IPS DF 6.9 (cell line): ENCODE data around the gene MAPKAPK2.

Source experiments
- DNase-seq: peaks from one replicate; pipeline ENCODE4 v3.0.0-alpha.2; 2013; ENCODE audit warnings: low read depth, low spot score
- H3K27ac ChIP-seq: one replicate; pipeline ENCODE4 v1.5.1; 2013; ENCODE audit warnings: low read length, control low read depth
- H3K27me3 ChIP-seq: 2 replicates; pipeline ENCODE4 v1.6.1; 2013; ENCODE audit warnings: mild to moderate bottlenecking, low read length; ENCODE audit not compliant: control insufficient read depth, insufficient read depth
- H3K36me3 ChIP-seq: 2 replicates; pipeline ENCODE4 v1.6.1; 2013; ENCODE audit warnings: low read length; ENCODE audit not compliant: control insufficient read depth, insufficient read depth
- H3K4me1 ChIP-seq: 2 replicates; pipeline ENCODE4 v1.6.1; 2013; ENCODE audit warnings: low read length; ENCODE audit not compliant: control insufficient read depth, insufficient read depth
- H3K4me3 ChIP-seq: 2 replicates; pipeline ENCODE4 v1.5.1; 2013; ENCODE audit warnings: mild to moderate bottlenecking, low read length
- H3K9me3 ChIP-seq: 2 replicates; pipeline ENCODE4 v1.6.1; 2013; ENCODE audit warnings: low read length, inconsistent platforms; ENCODE audit not compliant: control insufficient read depth, insufficient read depth
- WGBS: extraction: QIAGEN DNeasy Blood & Tissue Kit; methylation state at CpG from one replicate; pipeline ENCODE4 v1.1.7; 2013; ENCODE audit warnings: mixed read lengths, missing lambda C conversion rate; ENCODE audit not compliant: insufficient read length, insufficient coverage; 5-methylcytosine and 5-hydroxymethylcytosine counted together

MAPKAPK2 gene

GRCh38 chr1:206661161-206661820 is 23.4 kb upstream of the MAPKAPK2 start:
- Histone ChIP-seq H3K36me3 (no peaks in the 10 kb centered on the region), H3K9me3 (no peaks in the 10 kb centered on the region), H3K4me3 (no peak overlapping the region), H3K27ac (no peak overlapping the region), H3K4me1 (peaks cover 5% of the 10 kb centered on the region), H3K27me3 (peaks cover 9% of the 10 kb centered on the region; the same call in 1 of the 2 replicates)
- DNase-seq: no peak
- no CpG with 5 or more reads among the region's 11 CpGs for WGBS

- 100% methylated on average over 1 of the region's 3 CpGs for WGBS
- no peak overlapping the region for H3K27ac ChIP-seq
- H3K27me3 ChIP-seq: peaks cover 6% of the 10 kb centered on the region; the same call in 1 of the 2 replicates
- H3K9me3 ChIP-seq: no peaks in the 10 kb centered on the region
- no peaks in the 10 kb centered on the region for H3K36me3 ChIP-seq
- DNase-seq: no peak
- H3K4me3 ChIP-seq: no peak overlapping the region
- peaks cover 5% of the 10 kb centered on the region for H3K4me1 ChIP-seq
Measured at GRCh38 chr1:206662396-206663092, 22.2 kb upstream of the MAPKAPK2 start.

- Histone ChIP-seq H3K27ac (no peak overlapping the region), H3K4me1 (peaks cover 2% of the 10 kb centered on the region), H3K4me3 (no peak overlapping the region), H3K27me3 (peaks cover 4% of the 10 kb centered on the region; the same call in 1 of the 2 replicates), H3K9me3 (no peaks in the 10 kb centered on the region), H3K36me3 (no peaks in the 10 kb centered on the region)
- DNase-seq: no peak
- no CpG with 5 or more reads among the region's 5 CpGs for WGBS
Measured at GRCh38 chr1:206663362-206663761, 21.3 kb upstream of the MAPKAPK2 start.

DNA sequence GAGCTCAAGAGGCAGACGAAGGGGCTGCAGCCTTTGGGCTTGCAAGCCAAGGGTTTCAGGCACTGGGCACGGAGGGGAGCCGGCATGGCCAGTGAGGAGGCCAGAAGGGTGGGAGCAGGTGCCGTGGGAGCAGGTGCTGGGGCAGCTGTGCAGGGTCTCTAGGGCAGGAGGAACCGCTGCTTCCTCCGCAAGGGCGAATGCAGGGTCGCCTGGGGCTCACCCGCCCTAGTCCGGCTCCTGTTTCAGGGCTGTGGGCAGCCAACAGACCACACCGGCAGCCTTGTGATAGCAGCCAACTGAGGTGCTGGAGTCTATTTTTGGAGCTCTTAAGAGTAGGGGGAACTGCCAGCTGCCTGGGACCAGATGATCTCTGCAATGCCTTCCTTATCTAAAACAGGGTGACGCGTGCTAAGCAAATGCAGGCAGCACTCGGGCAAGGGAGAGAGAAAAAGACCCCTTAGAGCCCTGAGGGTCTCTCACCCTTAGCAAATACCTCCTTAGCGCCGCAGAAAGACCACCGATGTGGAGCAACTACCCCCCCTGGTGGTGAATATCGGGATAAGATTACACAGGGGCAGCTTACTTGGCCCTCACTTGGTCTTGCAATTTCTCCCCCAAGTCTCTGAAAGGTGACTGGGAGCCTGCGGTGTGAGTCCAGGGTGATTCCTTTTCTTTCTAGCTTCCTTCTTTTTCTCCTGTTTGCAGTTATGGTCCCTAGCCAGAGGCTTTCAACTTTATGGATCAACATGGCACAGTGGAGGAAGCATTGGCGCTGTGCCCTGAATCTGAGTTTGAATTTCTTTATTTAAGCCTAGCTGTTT is 20.7 kb upstream of the MAPKAPK2 start:
- no CpG with 5 or more reads among the region's 20 CpGs for WGBS
- Histone ChIP-seq H3K9me3 (no peaks in the 10 kb centered on the region), H3K27ac (no peak overlapping the region), H3K27me3 (peaks cover 4% of the 10 kb centered on the region; the same call in 1 of the 2 replicates), H3K4me3 (peak overlapping the region; percentile 0; the same call in 1 of the 2 replicates), H3K4me1 (no peaks in the 10 kb centered on the region), H3K36me3 (no peaks in the 10 kb centered on the region)
- DNase-seq: no peak

DNA sequence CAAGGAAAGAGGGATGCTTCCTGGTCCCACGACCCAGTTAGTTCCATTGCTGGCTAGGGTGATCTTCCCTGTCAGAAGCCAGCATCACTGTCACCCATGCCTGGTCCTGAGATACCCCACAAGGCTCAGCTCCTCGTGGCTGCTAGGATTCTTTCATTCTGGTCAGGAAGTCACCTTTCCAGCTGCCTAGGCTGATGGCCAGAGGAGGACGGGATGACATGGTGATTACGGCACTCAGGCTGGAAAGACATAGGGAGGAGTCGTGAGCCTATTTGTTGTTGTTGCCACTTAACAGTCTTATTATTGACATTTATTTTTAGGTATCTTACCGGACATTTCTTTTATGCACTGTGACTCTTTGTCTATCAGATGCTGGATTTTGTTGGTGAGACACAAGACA is 20.0 kb upstream of the MAPKAPK2 start:
- no peak overlapping the region for H3K4me3 ChIP-seq
- WGBS: no CpG with 5 or more reads among the region's 6 CpGs
- H3K27me3 ChIP-seq: peaks cover 4% of the 10 kb centered on the region; the same call in 1 of the 2 replicates
- H3K4me1 ChIP-seq: no peaks in the 10 kb centered on the region
- no peaks in the 10 kb centered on the region for H3K9me3 ChIP-seq
- H3K36me3 ChIP-seq: no peaks in the 10 kb centered on the region
- DNase-seq: no peak
- no peak overlapping the region for H3K27ac ChIP-seq

DNA sequence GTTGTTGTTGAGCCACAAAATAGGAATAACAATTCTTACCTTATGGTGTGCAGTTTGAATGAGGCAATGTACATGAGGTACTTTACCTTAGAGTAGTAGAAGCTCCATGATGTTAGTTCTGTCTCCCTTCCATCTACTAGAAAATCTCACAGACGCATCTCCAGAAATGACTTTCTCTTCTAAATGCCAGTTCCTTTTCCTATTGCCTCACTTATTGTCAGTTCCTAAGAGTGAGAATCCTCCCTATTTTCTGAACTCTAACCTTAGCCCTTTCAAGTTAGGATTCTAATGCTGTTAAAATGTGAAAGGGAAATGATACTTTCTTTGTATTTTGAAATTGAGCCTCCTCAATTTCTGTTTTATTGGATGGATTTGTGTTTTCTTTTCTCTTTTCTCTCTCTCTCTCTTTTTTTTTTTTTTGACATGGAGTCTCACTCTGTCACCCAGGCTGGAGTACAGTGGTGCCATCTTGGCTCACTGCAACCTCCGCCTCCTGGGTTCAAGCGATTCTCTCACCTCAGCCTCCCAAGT is 18.6 kb upstream of the MAPKAPK2 start:
- Histone ChIP-seq H3K27me3 (peaks cover 4% of the 10 kb centered on the region; the same call in 1 of the 2 replicates), H3K9me3 (no peaks in the 10 kb centered on the region), H3K4me1 (no peaks in the 10 kb centered on the region), H3K36me3 (no peaks in the 10 kb centered on the region), H3K27ac (no peak overlapping the region), H3K4me3 (no peak overlapping the region)
- WGBS: no CpG with 5 or more reads among the region's 3 CpGs
- no peak for DNase-seq

GRCh38 chr1:206666954-206667665 is 17.6 kb upstream of the MAPKAPK2 start:
- no peak overlapping the region for H3K27ac ChIP-seq
- H3K4me3 ChIP-seq: no peak overlapping the region
- DNase-seq: no peak
- H3K4me1 ChIP-seq: no peaks in the 10 kb centered on the region
- H3K36me3 ChIP-seq: no peaks in the 10 kb centered on the region
- no peaks in the 10 kb centered on the region for H3K9me3 ChIP-seq
- WGBS: no CpG with 5 or more reads among the region's 5 CpGs
- peaks cover 4% of the 10 kb centered on the region; the same call in 1 of the 2 replicates for H3K27me3 ChIP-seq

DNA sequence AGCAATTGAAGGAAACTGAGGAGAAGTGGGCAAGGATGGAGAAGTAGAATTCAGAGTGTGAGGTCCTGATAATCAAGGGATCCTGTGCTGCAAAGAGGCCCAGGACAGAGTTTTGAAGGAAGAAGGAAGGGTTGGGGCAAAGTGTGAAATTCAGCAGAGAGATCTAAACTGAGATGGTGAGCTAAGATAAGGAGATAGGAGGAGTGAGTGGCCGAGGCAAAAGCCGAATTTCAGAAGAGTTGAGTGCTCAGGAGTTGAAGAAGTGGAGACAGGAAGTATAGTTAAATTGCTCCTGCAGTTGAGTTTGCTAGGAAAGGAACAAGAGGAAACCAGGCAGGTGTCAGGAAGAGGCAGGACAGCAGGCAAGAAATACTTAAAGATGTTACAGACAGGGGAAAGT is 16.4 kb upstream of the MAPKAPK2 start:
- Histone ChIP-seq H3K36me3 (no peaks in the 10 kb centered on the region), H3K9me3 (no peaks in the 10 kb centered on the region), H3K4me1 (no peaks in the 10 kb centered on the region), H3K27me3 (no peaks in the 10 kb centered on the region; the same call in 1 of the 2 replicates), H3K4me3 (no peak overlapping the region), H3K27ac (no peak overlapping the region)
- WGBS: no CpG with 5 or more reads among the region's 2 CpGs
- no peak for DNase-seq

DNA sequence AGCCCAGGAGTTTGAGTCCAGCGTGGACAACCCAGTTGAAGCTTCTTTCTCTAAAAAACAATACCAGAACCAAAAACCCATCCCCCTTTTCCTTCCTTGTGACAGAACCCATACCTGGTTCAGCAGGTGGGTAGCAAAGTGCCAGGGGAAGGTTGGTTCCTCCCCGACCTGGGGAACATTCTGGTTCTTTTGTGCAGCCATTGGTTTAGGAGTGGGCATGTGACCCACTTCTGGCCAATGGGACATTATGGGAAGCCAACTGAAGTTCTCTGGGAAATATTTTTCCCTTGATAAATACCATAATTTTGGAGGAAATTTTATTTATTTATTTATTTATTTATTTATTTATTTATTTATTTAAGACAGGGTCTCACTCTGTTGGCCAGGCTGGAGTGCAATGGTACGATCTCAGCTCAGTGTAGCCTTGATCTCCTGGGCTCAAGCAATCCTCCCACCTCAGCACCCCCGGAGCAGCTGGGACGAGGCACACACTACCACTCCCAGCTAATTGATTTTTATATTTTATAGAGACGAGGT is 15.8 kb upstream of the MAPKAPK2 start:
- WGBS: no CpG with 5 or more reads among the region's 6 CpGs
- no peak overlapping the region for H3K27ac ChIP-seq
- no peaks in the 10 kb centered on the region; the same call in 1 of the 2 replicates for H3K27me3 ChIP-seq
- no peak for DNase-seq
- H3K4me1 ChIP-seq: no peaks in the 10 kb centered on the region
- no peaks in the 10 kb centered on the region for H3K36me3 ChIP-seq
- no peak overlapping the region for H3K4me3 ChIP-seq
- H3K9me3 ChIP-seq: no peaks in the 10 kb centered on the region
